Loucy (cell line): ENCODE measurements around the gene GAREM1.

Source experiments
- H2AFZ ChIP-seq: fragments of 200-600 bp; sonication (generic); 2 replicates; pipeline ENCODE4 v1.6.0; 2016; ENCODE audit warnings: antibody characterized with exemption, mild to moderate bottlenecking, low read length, moderate library complexity
- H3F3A ChIP-seq: fragments of 200-600 bp; 2 replicates; pipeline ENCODE4 v1.6.0; 2016; ENCODE audit warnings: antibody characterized with exemption, low read depth, mild to moderate bottlenecking
- H3K27me3 ChIP-seq: fragments of 200-600 bp; sonication (generic); 2 replicates; pipeline ENCODE4 v1.6.1; 2014; ENCODE audit warnings: low read length, mild to moderate bottlenecking; ENCODE audit not compliant: insufficient read depth, poor library complexity, severe bottlenecking
- H3K36me3 ChIP-seq: fragments of 200-600 bp; sonication (generic); 2 replicates; pipeline ENCODE4 v1.6.1; 2016; ENCODE audit warnings: low read length; ENCODE audit not compliant: insufficient read depth
- H3K4me1 ChIP-seq: fragments of 200-600 bp; sonication (generic); 2 replicates; pipeline ENCODE4 v1.5.1; 2014; ENCODE audit warnings: low read length, mild to moderate bottlenecking; ENCODE audit not compliant: insufficient read depth, poor library complexity, severe bottlenecking
- H3K4me2 ChIP-seq: fragments of 200-600 bp; sonication (generic); 2 replicates; pipeline ENCODE4 v1.6.0; 2014; ENCODE audit warnings: antibody characterized with exemption, low read length, low read depth, mild to moderate bottlenecking; ENCODE audit not compliant: poor library complexity, severe bottlenecking
- H3K4me3 ChIP-seq: fragments of 200-600 bp; sonication (generic); 2 replicates; pipeline ENCODE4 v1.5.1; 2014; ENCODE audit warnings: low read length, mild to moderate bottlenecking, mixed read lengths; ENCODE audit not compliant: poor library complexity, severe bottlenecking
- H3K79me2 ChIP-seq: fragments of 200-600 bp; sonication (generic); 2 replicates; pipeline ENCODE4 v1.6.1; 2014; ENCODE audit warnings: low read length; ENCODE audit not compliant: insufficient read depth
- H3K9ac ChIP-seq: fragments of 200-600 bp; sonication (generic); 2 replicates; pipeline ENCODE4 v1.6.0; 2014; ENCODE audit warnings: mild to moderate bottlenecking, low read depth, low read length, moderate library complexity; ENCODE audit not compliant: poor library complexity, severe bottlenecking
- H3K9me2 ChIP-seq: fragments of 200-600 bp; sonication (generic); replicated peaks from 2 replicates; pipeline ENCODE4 v1.6.1; 2016; ENCODE audit warnings: low read depth, low read length, mixed read lengths
- H3K9me3 ChIP-seq: fragments of 200-600 bp; sonication (generic); 2 replicates; pipeline ENCODE4 v1.6.1; 2014; ENCODE audit warnings: mild to moderate bottlenecking, antibody characterized with exemption, low read length, low read depth; ENCODE audit not compliant: insufficient read depth
- H4K20me1 ChIP-seq: fragments of 200-600 bp; sonication (generic); 2 replicates; pipeline ENCODE4 v1.6.0; 2014; ENCODE audit warnings: antibody characterized with exemption, low read length, mild to moderate bottlenecking; ENCODE audit not compliant: insufficient read depth, poor library complexity, severe bottlenecking
- EZH2phosphoT487 ChIP-seq: fragments of 200-600 bp; IDR thresholded peaks from 2 replicates; pipeline ENCODE4 v1.6.1; 2018; ENCODE audit warnings: antibody characterized with exemption, mild to moderate bottlenecking, moderate library complexity, borderline replicate concordance
- TF ChIP-seq, protein P1 (sequence below): fragments of 200-600 bp; sonication (generic); conservative IDR thresholded peaks from 2 replicates; pipeline ENCODE4 v1.5.1; 2014; ENCODE audit warnings: mild to moderate bottlenecking, antibody characterized with exemption, low read length

GAREM1 gene

DNA sequence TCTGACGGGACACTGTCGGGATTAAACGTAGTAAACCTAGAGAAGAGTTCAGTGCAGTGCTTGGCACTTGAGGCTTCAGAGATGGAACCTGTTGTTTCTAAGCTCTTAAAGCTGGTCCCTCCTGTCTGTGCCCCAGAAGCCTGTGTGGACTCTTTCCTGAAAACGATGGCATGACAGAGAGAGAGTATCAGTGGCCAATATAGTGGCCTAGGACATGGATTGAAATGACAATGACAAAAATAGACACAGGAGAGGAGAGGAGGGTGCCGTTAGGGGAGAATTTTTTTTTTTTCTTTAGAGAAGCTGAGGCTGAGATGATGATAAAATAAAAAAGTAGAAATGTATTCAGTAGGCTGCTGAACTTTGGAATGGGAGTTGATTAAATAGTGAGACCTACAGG is 138.0 kb downstream of the GAREM1 start:
- TF ChIP-seq, protein P1, sequence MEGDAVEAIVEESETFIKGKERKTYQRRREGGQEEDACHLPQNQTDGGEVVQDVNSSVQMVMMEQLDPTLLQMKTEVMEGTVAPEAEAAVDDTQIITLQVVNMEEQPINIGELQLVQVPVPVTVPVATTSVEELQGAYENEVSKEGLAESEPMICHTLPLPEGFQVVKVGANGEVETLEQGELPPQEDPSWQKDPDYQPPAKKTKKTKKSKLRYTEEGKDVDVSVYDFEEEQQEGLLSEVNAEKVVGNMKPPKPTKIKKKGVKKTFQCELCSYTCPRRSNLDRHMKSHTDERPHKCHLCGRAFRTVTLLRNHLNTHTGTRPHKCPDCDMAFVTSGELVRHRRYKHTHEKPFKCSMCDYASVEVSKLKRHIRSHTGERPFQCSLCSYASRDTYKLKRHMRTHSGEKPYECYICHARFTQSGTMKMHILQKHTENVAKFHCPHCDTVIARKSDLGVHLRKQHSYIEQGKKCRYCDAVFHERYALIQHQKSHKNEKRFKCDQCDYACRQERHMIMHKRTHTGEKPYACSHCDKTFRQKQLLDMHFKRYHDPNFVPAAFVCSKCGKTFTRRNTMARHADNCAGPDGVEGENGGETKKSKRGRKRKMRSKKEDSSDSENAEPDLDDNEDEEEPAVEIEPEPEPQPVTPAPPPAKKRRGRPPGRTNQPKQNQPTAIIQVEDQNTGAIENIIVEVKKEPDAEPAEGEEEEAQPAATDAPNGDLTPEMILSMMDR, result no peak
- TF ChIP-seq EZH2phosphoT487, result no peak
- Histone ChIP-seq H3K27me3 (no peaks in the 10 kb centered on the region), H3K4me1 (no peaks in the 10 kb centered on the region), H3K36me3 (no peaks in the 10 kb centered on the region), H3K79me2 (no peaks in the 10 kb centered on the region), H3K9me3 (no peaks in the 10 kb centered on the region), H3K4me2 (no peak overlapping the region), H3K4me3 (no peak overlapping the region), H4K20me1 (no peaks in the 10 kb centered on the region), H3K9me2 (no peaks in the 10 kb centered on the region), H3F3A (no peaks in the 10 kb centered on the region), H3K9ac (no peak overlapping the region), H2AFZ (no peak overlapping the region)

- Histone ChIP-seq H3K4me2 (no peak overlapping the region), H3K4me1 (no peaks in the 10 kb centered on the region), H3K9ac (no peak overlapping the region)
Measured at GRCh38 chr18:32328974-32329373, 141.7 kb downstream of the GAREM1 start.

GRCh38 chr18:32328379-32328778 is 142.3 kb downstream of the GAREM1 start:
- no peaks in the 10 kb centered on the region for H3K9me2 ChIP-seq
- H3K9me3 ChIP-seq, result no peaks in the 10 kb centered on the region
- no peaks in the 10 kb centered on the region for H3K79me2 ChIP-seq
- no peak overlapping the region for H3K9ac ChIP-seq
- no peaks in the 10 kb centered on the region for H3K27me3 ChIP-seq
- no peak overlapping the region for H2AFZ ChIP-seq
- no peak overlapping the region for H3K4me2 ChIP-seq
- H3K4me1 ChIP-seq, result no peaks in the 10 kb centered on the region
- TF ChIP-seq, protein P1, result no peak
- no peak for TF ChIP-seq EZH2phosphoT487
- H3K4me3 ChIP-seq, result no peak overlapping the region
- no peaks in the 10 kb centered on the region for H4K20me1 ChIP-seq
- H3F3A ChIP-seq, result no peaks in the 10 kb centered on the region
- H3K36me3 ChIP-seq, result no peaks in the 10 kb centered on the region

More at GRCh38 chr18:32328974-32329373, 141.7 kb downstream of the GAREM1 start:
- no peaks in the 10 kb centered on the region for H4K20me1 ChIP-seq
- H3K79me2 ChIP-seq, result no peaks in the 10 kb centered on the region
- no peak overlapping the region for H2AFZ ChIP-seq
- H3K36me3 ChIP-seq, result no peaks in the 10 kb centered on the region
- H3K9me2 ChIP-seq, result no peaks in the 10 kb centered on the region
- H3F3A ChIP-seq, result no peaks in the 10 kb centered on the region
- no peaks in the 10 kb centered on the region for H3K9me3 ChIP-seq
- H3K4me3 ChIP-seq, result no peak overlapping the region
- TF ChIP-seq, protein P1, result no peak
- TF ChIP-seq EZH2phosphoT487, result no peak
- H3K27me3 ChIP-seq, result no peaks in the 10 kb centered on the region
